ENCODE measurements around the gene TMEM45A. TPM values are rescaled to one million over a fixed set of nuclear protein-coding genes. Genes with fewer than 3 reads are reported as not detected.
"Not testable (repeated sequence)": the region's sequence is repeated elsewhere in the genome, so short reads cannot be mapped to it uniquely, and the experiment has no call there.

The TMEM45A gene
- 11.5 and 17.9 TPM in 2 replicates for total RNA-seq (2014; rRNA removed; shearing (Covaris generic))

GRCh38 chr3:100492059-100493006 lies at the start of gene TMEM45A:
Gene TMEM45A (plus strand): TSS chr3:100492619. CDS start chr3:100555212, 62,593 bp downstream.
- DNase-seq (ENCODE audit: low spot score), result peak; percentile 88

GRCh38 chr3:100443690-100444089 lies 48.7 kb upstream of the TMEM45A start:
- no peak for DNase-seq (ENCODE audit: low spot score)

- DNase-seq (ENCODE audit: low spot score), result not testable (repeated sequence)
Observed at GRCh38 chr3:100447067-100447466, 45.4 kb upstream of the TMEM45A start.

- no peak for DNase-seq (ENCODE audit: low spot score)
Observed at GRCh38 chr3:100448079-100448478, 44.3 kb upstream of the TMEM45A start.

- DNase-seq (ENCODE audit: low spot score), result no peak
Observed at GRCh38 chr3:100449214-100449613, 43.2 kb upstream of the TMEM45A start.

GRCh38 chr3:100454677-100455076 lies 37.7 kb upstream of the TMEM45A start:
- DNase-seq (ENCODE audit: low spot score), result no peak

GRCh38 chr3:100455841-100456550 lies 36.4 kb upstream of the TMEM45A start:
- DNase-seq (ENCODE audit: low spot score), result no peak

- no peak for DNase-seq (ENCODE audit: low spot score)
Observed at GRCh38 chr3:100456745-100457144, 35.7 kb upstream of the TMEM45A start.

- no peak for DNase-seq (ENCODE audit: low spot score)
Observed at GRCh38 chr3:100457811-100458210, 34.6 kb upstream of the TMEM45A start.

GRCh38 chr3:100458814-100459213 lies 33.6 kb upstream of the TMEM45A start:
- no peak for DNase-seq (ENCODE audit: low spot score)

- peak; percentile 66 for DNase-seq (ENCODE audit: low spot score)
Observed at GRCh38 chr3:100463002-100463401, 29.4 kb upstream of the TMEM45A start.

- DNase-seq (ENCODE audit: low spot score), result no peak
Observed at GRCh38 chr3:100463646-100464155, 28.7 kb upstream of the TMEM45A start.

GRCh38 chr3:100465892-100466777 lies 26.3 kb upstream of the TMEM45A start:
- DNase-seq (ENCODE audit: low spot score), result no peak

- DNase-seq (ENCODE audit: low spot score), result no peak
Observed at GRCh38 chr3:100467133-100467532, 25.3 kb upstream of the TMEM45A start.

GRCh38 chr3:100468676-100469075 lies 23.7 kb upstream of the TMEM45A start:
- no peak for DNase-seq (ENCODE audit: low spot score)

- DNase-seq (ENCODE audit: low spot score), result no peak
Observed at GRCh38 chr3:100470951-100471350, 21.5 kb upstream of the TMEM45A start.

- DNase-seq (ENCODE audit: low spot score), result no peak
Observed at GRCh38 chr3:100471444-100471843, 21.0 kb upstream of the TMEM45A start.

GRCh38 chr3:100477851-100478360 lies 14.5 kb upstream of the TMEM45A start:
- not testable (repeated sequence) for DNase-seq (ENCODE audit: low spot score)

- not testable (repeated sequence) for DNase-seq (ENCODE audit: low spot score)
Observed at GRCh38 chr3:100478521-100478920, 13.9 kb upstream of the TMEM45A start.

GRCh38 chr3:100480081-100480480 lies 12.3 kb upstream of the TMEM45A start:
- DNase-seq (ENCODE audit: low spot score), result no peak

- no peak for DNase-seq (ENCODE audit: low spot score)
Observed at GRCh38 chr3:100482176-100482575, 10.2 kb upstream of the TMEM45A start.
